ENCODE results near the gene ZNF669. TPM values are rescaled to one million over a fixed set of nuclear protein-coding genes. Genes with fewer than 3 reads are reported as not detected.
A peak's percentile ranks its signal among the peaks of the same experiment; 100 is the strongest.

Gene ZNF669
- total and polyA plus RNA-seq, 2 experiments from 2014 or later = 13.7 to 25.4 TPM

GRCh38 chr1:247105966-247106365 lies 1.8 kb upstream of the ZNF669 start:
- Histone ChIP-seq H3K27me3 (ENCODE audit: insufficient read depth) (peaks cover 22% of the 10 kb centered on the region), H3K4me3 (peak overlapping the region; percentile 38), H3K79me2 (replicated peaks; ENCODE audit: insufficient read depth) (peaks cover 28% of the 10 kb centered on the region), H4K20me1 (replicated peaks; ENCODE audit: insufficient read depth) (peaks cover 23% of the 10 kb centered on the region), H3K27ac (ENCODE audit: low read depth) (no peak overlapping the region), H3K4me2 (peak overlapping the region; percentile 66), H2AFZ (0 out of 2 replicates have a peak overlapping the region, but pooled peaks have one; percentile 4), H3F3A (replicated peaks; ENCODE audit: low read depth) (peaks cover 6% of the 10 kb centered on the region; the same call in 1 of the 2 replicates), H3K36me3 (ENCODE audit: insufficient read depth) (peaks cover 11% of the 10 kb centered on the region), H3K4me1 (ENCODE audit: insufficient read depth) (peaks cover 28% of the 10 kb centered on the region), H3K9me2 (ENCODE audit: insufficient read depth) (no peaks in the 10 kb centered on the region)
- DNase-seq (ENCODE audit: low spot score) (no peak), ATAC-seq (no peak)
- no peak overlapping the region for H3K27ac Mint-ChIP-seq
- no peak overlapping the region; the same call in 1 of the 3 replicates for H3K4me3 Mint-ChIP-seq
- H3K4me1 Mint-ChIP-seq = peaks cover 28% of the 10 kb centered on the region
- peaks cover 19% of the 10 kb centered on the region for H3K27me3 Mint-ChIP-seq (ENCODE audit: insufficient read depth, low read depth, poor library complexity)
- TF ChIP-seq JUNB (IDR thresholded peaks at IDR 0.05; ENCODE audit: unreplicated experiment) = no peak
- H3K9me3 Mint-ChIP-seq = peaks cover 11% of the 10 kb centered on the region
- peaks cover 28% of the 10 kb centered on the region for H3K36me3 Mint-ChIP-seq (ENCODE audit: low read depth)

DNA sequence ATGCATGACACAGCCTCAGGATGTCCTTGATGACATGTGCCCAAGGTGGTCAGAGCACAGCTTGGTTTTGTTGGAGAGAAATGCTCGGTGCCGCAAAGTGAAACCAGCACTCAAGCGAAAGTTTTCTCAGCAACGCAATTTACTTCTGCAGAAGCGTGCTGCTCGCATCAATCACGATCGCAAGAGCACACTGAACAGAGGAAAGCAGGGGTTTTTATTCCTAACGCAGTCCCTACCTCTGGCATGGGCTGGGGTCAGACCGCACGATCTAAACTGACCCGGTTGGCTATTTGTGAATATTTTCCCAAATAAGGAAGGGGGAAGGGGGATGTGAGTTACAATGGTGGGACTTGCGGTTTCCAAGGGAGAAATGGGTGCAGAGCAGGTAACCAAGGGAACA lies 809 bp upstream of the ZNF669 start:
- DNase-seq (ENCODE audit: low spot score) = peak; percentile 35
- H4K20me1 ChIP-seq (replicated peaks; ENCODE audit: insufficient read depth) = peaks cover 23% of the 10 kb centered on the region
- H3K4me1 ChIP-seq (ENCODE audit: insufficient read depth) = peaks cover 28% of the 10 kb centered on the region
- Mint-ChIP-seq H3K27me3 (ENCODE audit: insufficient read depth, low read depth, poor library complexity) (peaks cover 14% of the 10 kb centered on the region), H3K4me3 (peak overlapping the region; percentile 53), H3K9me3 (peaks cover 20% of the 10 kb centered on the region), H3K4me1 (peaks cover 24% of the 10 kb centered on the region), H3K36me3 (ENCODE audit: low read depth) (peaks cover 34% of the 10 kb centered on the region), H3K27ac (peak overlapping the region; percentile 80)
- H3K4me2 ChIP-seq = peak overlapping the region; percentile 66
- no peak for ATAC-seq
- H3F3A ChIP-seq (replicated peaks; ENCODE audit: low read depth) = peaks cover 11% of the 10 kb centered on the region
- H2AFZ ChIP-seq = peak overlapping the region; percentile 56; the same call in 1 of the 2 replicates
- no peaks in the 10 kb centered on the region; the same call in 1 of the 2 replicates for H3K9me2 ChIP-seq (ENCODE audit: insufficient read depth)
- peaks cover 21% of the 10 kb centered on the region for H3K36me3 ChIP-seq (ENCODE audit: insufficient read depth)
- H3K27me3 ChIP-seq (ENCODE audit: insufficient read depth) = peaks cover 12% of the 10 kb centered on the region
- H3K79me2 ChIP-seq (replicated peaks; ENCODE audit: insufficient read depth) = peaks cover 38% of the 10 kb centered on the region
- peak overlapping the region; percentile 46; the same call in 1 of the 2 replicates for H3K27ac ChIP-seq (ENCODE audit: low read depth)
- peak overlapping the region; percentile 38 for H3K4me3 ChIP-seq
- TF ChIP-seq CREB1 (CRISPR knock-in tag; IDR thresholded peaks at IDR 0.05; ENCODE audit: low read depth) = no peak
- TF ChIP-seq, protein P1, sequence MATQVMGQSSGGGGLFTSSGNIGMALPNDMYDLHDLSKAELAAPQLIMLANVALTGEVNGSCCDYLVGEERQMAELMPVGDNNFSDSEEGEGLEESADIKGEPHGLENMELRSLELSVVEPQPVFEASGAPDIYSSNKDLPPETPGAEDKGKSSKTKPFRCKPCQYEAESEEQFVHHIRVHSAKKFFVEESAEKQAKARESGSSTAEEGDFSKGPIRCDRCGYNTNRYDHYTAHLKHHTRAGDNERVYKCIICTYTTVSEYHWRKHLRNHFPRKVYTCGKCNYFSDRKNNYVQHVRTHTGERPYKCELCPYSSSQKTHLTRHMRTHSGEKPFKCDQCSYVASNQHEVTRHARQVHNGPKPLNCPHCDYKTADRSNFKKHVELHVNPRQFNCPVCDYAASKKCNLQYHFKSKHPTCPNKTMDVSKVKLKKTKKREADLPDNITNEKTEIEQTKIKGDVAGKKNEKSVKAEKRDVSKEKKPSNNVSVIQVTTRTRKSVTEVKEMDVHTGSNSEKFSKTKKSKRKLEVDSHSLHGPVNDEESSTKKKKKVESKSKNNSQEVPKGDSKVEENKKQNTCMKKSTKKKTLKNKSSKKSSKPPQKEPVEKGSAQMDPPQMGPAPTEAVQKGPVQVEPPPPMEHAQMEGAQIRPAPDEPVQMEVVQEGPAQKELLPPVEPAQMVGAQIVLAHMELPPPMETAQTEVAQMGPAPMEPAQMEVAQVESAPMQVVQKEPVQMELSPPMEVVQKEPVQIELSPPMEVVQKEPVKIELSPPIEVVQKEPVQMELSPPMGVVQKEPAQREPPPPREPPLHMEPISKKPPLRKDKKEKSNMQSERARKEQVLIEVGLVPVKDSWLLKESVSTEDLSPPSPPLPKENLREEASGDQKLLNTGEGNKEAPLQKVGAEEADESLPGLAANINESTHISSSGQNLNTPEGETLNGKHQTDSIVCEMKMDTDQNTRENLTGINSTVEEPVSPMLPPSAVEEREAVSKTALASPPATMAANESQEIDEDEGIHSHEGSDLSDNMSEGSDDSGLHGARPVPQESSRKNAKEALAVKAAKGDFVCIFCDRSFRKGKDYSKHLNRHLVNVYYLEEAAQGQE (IDR thresholded peaks at IDR 0.05; ENCODE audit: unreplicated experiment) = no peak
- no peak for TF ChIP-seq NANOG (IDR thresholded peaks at IDR 0.05; ENCODE audit: borderline replicate concordance)
- TF ChIP-seq CTCF (conservative IDR thresholded peaks at IDR 0.05; ENCODE audit: low read depth in 2 of 2) = no peak
- TF ChIP-seq ZNF114 (CRISPR knock-in tag; IDR thresholded peaks at IDR 0.05) = no peak
- TF ChIP-seq ZNF462 (CRISPR knock-in tag; IDR thresholded peaks at IDR 0.05) = no peak
- TF ChIP-seq JUNB (IDR thresholded peaks at IDR 0.05; ENCODE audit: unreplicated experiment) = no peak
- no peak for TF ChIP-seq EZH2 (IDR thresholded peaks at IDR 0.05; ENCODE audit: low read depth, unreplicated experiment)
- no peak for TF ChIP-seq POLR2AphosphoS5 (IDR thresholded peaks at IDR 0.05; ENCODE audit: low read depth)
- no peak for TF ChIP-seq EZH2phosphoT487 (IDR thresholded peaks at IDR 0.05; ENCODE audit: unreplicated experiment)
- no peak for TF ChIP-seq ZNF331 (CRISPR knock-in tag; IDR thresholded peaks at IDR 0.05; ENCODE audit: low read depth)
